GM13976 (cell line): Measurements from ENCODE around the gene KMT2C.
"Not testable (repeated sequence)": the region's sequence is repeated elsewhere in the genome, so short reads cannot be mapped to it uniquely, and the experiment has no call there.

Experiments
- DNase-seq: peaks from one replicate; pipeline ENCODE4 v3.0.0; 2012; ENCODE audit warnings: low spot score
- in situ Hi-C: fragments of 300-500 bp; cut with MboI; formaldehyde crosslinking; loops from one replicate; pipeline ENCODE4 v1.12.0; 2022; ENCODE audit warnings: low sequenced_read_pairs, mixed read lengths, inconsistent platforms; ENCODE audit not compliant: unreplicated experiment
- TF ChIP-seq, protein P1 (sequence below): IDR thresholded peaks from 2 replicates; pipeline ENCODE4 v1.5.1; 2012; ENCODE audit warnings: borderline replicate concordance, mild to moderate bottlenecking; ENCODE audit not compliant: insufficient read depth; ENCODE audit errors: extremely low read depth, missing control alignments, control extremely low read depth

KMT2C gene

DNA sequence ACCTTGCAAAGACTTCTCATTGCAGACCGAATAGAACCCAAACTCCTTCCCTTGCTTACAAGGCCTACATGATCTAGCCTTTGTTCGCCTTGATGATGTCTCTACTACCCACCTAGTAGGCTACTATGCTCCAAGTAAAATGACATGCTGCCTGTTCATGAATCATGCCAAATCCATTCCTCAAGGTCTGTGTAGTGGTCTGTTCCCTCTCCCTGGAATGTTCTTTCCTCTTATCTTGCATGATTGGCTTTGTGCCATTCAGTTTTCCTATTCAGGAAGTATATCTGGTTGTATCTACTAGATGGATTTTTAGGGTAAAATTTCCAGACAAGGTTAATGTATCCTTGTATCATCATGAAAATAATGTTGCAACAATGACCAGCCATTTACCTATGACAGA lies 165.4 kb downstream of the KMT2C start:
- in situ Hi-C loops, DNase-seq: not testable (repeated sequence)

DNA sequence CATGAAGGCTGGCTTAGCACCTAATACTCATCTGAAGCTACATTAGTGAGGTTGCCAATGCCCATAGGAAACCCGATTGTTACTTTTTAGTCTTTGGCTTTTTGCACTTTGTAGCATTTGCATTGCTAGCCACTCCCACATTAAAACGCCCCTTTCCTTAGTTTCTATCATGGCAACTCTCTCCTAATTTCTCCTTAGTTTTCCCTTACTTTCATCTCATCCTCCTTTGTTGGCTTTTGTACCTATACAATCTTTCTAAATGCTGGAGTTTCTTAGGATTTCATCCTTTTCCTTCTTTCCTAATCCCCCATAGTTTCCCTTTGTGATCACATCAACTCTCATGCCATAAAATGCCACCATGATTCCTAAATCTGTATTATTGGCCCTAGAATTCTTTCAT lies 168.9 kb downstream of the KMT2C start:
- in situ Hi-C loops, DNase-seq: not testable (repeated sequence)

DNA sequence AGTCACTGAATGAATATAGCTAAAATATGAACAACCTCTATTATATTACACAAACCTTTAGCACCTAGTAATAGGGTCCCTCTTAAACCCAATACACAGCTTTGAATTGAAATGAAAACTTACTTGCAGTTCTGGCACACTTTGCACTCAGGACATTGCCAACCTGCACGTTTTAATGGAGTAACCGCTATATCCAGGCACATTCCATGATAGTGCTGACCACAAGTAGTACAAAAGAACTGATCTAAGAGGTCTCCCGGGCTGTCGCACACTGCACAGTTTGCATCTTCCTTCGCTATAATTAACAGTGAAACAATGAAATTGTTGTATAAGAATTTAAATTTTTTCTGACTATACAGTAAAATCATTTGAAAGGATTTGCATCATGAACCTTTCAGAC lies 170.9 kb downstream of the KMT2C start:
- DNase-seq, in situ Hi-C loops: not testable (repeated sequence)

DNA sequence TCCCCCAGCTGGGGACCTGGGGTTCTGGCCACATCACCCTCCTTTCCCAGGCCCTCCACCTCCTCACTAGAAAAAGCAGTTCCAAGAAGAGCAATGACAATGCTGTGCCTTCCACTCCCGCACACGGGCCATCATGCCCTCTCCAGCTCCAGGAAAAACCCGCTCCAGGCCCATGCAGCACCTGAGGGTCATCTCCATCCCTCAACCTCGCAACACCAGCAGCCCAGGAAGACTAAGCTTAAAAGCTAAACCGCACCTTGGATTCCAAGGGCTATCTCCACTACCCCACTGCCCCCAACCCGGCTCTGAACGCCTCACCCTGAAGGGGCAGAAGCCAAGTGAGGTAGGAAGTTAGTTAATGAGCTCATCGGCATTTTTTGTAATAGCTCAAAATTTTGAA lies 173.7 kb downstream of the KMT2C start:
- DNase-seq, in situ Hi-C loops: not testable (repeated sequence)

DNA sequence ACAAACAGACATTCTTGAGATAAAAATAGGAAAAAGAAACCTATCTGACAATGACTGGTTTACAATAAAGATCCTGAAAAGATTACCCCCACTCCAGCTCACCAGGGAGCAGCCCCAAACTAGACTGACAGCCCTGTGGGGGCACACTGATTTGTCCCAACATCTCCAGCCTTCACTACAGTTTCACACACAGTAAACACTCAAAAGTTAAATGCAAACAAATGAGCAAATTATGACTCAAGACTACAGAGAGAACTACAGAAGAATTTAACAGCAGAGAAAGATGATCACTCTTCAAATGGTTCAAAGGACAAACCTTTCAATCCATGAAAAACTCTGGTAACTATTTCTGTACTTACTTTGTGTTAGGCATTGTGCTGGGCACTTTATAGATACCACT lies 176.2 kb downstream of the KMT2C start:
- DNase-seq, in situ Hi-C loops: not testable (repeated sequence)

DNA sequence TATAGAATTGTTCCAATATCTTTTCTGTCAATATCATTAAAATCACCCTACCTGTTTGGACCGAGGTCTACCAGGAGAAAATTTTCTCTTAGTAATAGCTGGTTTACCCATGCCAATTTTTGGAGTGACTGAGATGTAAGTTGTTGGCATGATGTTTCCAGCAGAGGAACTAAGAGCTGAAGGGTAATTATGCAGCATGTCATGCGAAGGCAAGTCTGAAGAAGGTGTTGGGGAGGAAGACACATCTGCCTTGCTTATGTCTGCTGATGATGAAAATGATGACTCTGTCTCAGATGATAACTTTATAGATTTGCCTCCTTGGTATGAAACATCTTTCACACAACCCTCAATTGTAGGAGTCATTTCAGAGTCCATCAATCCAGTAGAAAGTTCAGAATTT lies 188.0 kb downstream of the KMT2C start:
- in situ Hi-C loops, DNase-seq: not testable (repeated sequence)

DNA sequence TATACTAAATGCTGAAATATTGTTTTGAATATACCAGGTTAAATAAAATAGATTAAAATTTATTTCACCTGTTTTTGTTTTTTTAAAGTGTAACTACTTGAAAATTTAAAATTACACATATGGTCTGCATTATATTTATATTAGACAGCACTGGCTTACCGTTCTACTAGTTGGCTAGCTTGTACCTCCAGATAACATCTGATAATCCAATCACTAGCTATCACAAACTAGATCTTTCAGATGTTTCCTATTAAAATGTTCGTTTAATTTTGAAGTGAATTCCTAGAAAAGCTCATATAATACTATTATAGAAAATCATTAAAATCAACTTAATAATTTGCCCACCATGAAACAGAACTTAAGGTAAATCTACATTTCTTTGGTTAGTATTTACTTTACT lies 190.4 kb downstream of the KMT2C start:
- DNase-seq, in situ Hi-C loops: not testable (repeated sequence)

DNA sequence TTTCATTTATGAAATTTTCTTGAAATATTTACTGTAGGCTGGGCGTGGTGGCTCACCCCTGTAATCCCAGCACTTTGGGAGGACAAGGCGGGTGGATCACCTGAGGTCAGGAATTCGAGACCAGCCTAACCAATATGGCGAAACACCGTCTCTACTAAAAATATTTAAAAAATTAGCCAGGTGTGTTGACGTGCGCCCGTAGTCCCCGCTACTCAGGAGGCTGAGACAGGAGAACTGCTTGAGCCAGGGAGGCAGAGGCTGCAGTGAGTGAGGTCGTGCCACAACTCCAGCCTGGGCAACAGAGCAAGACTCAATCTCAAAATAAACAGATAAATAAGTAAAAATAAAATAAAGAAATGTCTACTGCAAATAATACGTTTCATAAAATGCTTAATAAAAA lies 192.3 kb downstream of the KMT2C start:
- in situ Hi-C loops, DNase-seq: not testable (repeated sequence)

DNA sequence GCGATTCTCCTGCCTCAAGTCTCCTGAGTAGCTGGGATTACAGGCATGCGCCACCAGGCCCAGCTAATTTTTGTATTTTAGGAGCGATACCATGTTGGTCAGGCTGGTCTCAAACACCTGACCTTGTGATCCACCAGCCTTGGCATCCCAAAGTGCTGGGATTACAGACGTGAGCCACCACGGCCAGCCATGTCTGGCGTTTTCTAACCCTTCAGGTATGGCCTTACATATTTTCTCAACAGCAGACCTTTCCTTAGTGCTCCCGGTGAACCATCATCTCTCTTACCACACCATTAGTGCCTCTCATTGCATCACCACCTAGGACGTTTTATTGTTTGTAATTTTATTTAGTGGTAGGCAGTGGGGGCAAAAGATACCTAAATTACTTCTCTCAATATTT lies 194.5 kb downstream of the KMT2C start:
- DNase-seq, in situ Hi-C loops: not testable (repeated sequence)

DNA sequence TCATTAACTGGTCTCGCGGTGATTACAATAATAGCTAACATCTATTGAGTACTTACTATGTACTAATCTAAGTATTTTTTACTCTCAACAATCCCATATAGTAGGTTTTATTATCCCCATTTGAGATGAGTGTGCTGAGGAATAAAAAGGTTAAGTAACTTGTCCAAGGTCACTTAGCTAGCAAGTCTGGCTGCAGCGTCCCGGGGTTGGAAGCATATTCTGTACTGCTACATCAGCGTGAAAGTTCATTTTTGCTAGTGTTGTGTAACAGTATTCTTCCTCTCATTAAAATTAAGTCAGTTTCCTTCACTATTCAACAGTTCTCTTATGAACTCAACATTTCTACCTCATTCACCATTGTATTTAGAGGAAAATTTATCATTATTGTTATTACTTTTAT lies 199.5 kb downstream of the KMT2C start:
- DNase-seq, in situ Hi-C loops: not testable (repeated sequence)

DNA sequence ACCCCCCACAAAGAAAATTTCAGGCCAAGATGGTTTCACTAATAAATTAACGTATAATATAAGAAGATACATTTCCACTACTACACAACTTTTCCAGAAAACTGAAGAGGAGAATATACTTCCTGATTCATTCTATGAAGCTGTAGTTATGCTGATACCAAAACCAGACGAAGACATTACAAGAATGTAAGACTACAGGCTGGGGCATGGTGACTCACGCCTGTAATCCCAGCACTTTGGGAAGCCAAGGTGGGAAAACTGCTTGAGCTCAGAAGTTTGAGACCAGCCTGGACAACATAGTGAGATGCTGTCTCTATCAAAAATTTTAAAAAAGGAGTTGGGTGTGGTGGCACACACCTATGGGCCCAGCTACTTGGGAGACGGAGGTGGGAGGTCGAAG lies 201.4 kb downstream of the KMT2C start:
- DNase-seq, in situ Hi-C loops: not testable (repeated sequence)

DNA sequence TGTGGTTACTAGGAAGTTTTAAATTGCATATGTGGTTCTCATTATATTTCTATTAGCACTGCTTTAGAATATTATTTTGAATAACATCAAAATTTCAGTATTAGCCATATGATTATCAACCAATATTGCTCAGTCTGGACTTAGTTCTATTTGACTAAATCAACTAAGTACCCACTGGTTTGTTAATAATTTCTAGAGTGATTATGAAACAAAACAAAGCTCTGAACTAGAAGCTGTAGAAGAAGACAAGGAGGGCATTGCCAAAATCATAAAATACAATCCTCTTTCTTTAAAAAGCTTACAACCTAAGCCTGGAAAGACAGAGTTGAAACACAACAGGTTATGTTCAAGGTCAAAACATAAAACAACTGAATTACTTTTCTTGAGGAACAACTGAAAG lies 204.7 kb downstream of the KMT2C start:
- TF ChIP-seq, protein P1, sequence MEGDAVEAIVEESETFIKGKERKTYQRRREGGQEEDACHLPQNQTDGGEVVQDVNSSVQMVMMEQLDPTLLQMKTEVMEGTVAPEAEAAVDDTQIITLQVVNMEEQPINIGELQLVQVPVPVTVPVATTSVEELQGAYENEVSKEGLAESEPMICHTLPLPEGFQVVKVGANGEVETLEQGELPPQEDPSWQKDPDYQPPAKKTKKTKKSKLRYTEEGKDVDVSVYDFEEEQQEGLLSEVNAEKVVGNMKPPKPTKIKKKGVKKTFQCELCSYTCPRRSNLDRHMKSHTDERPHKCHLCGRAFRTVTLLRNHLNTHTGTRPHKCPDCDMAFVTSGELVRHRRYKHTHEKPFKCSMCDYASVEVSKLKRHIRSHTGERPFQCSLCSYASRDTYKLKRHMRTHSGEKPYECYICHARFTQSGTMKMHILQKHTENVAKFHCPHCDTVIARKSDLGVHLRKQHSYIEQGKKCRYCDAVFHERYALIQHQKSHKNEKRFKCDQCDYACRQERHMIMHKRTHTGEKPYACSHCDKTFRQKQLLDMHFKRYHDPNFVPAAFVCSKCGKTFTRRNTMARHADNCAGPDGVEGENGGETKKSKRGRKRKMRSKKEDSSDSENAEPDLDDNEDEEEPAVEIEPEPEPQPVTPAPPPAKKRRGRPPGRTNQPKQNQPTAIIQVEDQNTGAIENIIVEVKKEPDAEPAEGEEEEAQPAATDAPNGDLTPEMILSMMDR = no peak
- in situ Hi-C loops = no loop called here
- DNase-seq = no peak

DNA sequence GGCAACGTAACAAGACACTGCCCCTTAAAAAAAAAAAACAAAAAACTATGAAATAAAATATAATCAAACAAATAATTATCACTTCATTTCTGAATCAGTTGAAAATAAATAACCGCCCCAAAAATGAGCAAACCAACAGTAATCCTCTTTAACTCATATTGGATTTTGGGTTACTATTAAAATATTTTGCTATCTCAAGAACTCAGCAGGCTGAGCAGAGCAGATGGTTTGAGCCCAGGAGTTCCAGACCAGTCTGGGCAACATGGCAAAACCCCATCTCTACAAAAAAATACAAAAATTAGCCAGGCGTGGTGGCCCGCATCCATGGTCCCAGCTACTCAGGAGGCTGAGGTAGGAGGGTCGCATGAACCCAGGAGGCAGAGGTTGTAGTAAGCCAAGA lies 216.2 kb downstream of the KMT2C start:
- DNase-seq, in situ Hi-C loops: not testable (repeated sequence)

DNA sequence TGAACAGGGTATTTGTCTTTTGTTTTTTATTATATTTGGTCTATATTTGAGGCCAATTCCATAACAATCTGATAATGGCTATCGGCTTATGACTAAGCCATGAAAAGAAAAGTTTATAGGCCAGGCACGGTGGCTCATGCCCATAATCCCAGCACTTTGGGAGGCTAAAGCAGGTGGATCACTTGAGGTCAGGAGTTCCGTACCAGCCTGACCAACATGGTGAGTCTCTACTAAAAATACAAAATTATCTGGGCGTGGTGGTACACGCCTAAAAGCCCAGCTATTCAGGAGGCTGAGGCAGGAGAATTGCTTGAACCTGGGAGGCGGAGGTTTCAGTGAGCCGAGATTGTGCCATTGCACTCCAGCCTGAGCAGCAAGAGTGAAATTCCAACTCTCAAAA lies 227.0 kb downstream of the KMT2C start:
- in situ Hi-C loops, DNase-seq: not testable (repeated sequence)

DNA sequence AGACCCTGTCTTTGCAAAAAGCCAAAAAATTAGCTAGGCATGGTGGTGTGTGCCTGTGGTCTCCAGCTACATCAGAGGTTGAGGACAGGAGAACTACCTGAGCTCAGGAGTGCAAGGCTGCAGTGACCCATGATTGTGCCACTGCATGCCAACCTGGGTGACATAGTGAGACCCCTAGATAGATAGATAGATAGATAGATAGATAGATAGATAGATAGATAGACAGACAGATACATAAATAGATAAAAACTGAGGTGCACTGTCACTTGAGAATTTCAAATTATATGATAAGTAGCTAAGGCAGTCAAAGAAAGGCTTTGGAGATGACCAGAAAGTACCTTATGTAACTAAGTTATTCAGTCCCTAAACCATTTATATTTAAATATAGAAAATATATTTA lies 231.4 kb downstream of the KMT2C start:
- in situ Hi-C loops, DNase-seq: not testable (repeated sequence)
